Measurements from ENCODE around the gene NT5C2. TPM values are rescaled to one million over a fixed set of nuclear protein-coding genes. Genes with fewer than 3 reads are reported as not detected.

Gene NT5C2
- total RNA-seq, 1 experiment from 2014 or later, result 40.0 TPM

DNA sequence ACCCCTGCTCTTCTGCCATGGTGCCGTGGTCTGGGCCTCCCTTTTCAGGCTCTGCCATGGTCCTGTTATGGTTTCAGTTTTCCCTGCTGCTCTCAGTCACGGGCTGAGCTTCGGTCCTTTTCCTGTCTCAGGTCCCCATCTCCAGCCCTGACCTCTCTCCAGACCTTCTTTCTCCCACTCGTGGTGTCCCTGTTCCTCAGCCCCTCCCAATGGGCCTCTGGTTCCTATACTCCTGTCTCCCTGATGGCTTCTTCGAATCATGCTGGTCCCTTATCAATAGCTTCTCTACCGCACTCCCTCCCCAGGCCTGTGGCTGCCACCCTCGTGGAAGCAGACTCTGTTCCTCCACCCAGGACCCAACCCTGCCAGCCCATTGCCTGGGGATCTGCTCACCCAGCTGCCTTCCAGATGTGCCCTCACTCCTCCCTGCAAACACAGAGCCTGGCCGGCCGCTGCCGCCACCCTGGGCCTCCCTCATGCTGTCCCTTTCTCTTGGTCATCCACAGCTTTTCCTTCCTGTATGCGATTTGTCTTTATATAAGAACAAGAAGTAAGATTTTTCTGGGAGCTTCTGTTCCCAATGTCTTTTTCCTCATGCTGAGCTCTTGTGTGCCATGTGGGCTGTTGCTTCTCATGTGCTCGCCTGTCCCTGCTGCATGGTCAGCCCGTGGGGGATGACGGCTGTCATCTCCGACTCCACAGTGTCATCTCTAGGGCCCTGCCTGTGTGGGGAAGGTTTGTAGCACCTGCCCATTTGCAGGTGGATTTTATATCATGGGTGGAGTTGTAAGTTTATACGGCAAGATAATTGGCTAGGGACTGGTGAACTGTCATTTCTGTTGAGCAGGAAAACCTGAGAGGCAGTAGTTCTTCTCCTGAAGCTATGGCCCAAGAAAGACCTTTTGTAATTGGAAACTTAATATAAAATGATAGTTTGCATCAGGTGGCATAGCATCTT is 126.7 kb downstream of the NT5C2 start:
- no peak for DNase-seq (ENCODE audit: low read depth)

DNA sequence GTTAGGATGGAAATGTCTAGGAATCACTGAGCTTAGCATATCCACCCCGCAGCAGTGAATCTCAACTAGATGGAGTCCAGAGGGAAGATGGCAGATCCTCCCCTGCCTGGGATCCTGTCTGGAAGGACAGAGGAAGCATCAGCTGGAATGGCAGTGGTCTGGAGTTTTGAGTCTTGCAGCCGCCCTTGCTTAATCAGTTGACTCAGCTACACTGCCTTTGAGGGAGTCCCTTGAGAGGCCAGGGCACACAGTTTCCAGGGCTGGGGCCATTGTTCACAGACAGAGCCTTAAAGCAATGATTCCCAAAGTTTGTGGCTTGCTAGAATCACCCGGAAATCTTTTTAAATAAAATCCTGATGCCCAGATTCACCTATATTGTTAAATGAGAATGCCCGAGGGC is 128.1 kb downstream of the NT5C2 start:
- DNase-seq (ENCODE audit: low read depth), result no peak

DNA sequence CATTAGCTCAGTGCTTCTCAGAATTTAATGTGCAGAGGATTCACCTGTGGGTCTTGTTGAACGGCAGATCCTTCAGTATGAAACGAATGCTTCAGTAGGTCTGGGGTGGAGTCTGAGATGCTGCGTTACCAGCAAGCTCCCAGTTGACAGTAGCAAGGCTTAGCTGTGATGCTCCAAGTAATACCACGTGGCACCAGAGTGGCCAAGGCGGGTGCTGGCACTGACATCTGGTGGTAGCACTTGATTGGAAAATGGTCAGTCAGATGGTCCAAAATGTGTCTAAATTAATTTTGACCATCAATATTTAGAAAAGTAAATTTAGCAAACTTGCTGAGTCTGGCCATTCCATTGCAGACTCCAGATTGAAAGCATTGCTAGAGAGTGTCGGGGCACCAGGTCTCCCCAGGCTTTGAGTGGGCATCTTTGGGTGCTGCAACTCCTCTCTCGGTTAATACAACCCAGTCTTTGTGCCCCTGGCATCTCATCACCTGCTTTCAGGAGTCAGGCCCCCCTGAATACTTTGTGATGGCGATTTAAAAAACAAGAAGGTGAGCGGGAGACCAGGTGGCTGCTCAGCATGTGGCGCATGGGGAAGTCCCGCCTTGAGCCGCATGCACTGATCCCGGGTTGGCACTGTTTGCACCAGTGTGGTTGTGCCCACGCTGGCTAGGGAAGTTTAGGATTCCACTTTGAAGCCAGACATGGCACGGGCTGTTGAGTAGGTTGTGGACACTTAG is 130.1 kb downstream of the NT5C2 start:
- DNase-seq (ENCODE audit: low read depth), result peak; percentile 42

DNA sequence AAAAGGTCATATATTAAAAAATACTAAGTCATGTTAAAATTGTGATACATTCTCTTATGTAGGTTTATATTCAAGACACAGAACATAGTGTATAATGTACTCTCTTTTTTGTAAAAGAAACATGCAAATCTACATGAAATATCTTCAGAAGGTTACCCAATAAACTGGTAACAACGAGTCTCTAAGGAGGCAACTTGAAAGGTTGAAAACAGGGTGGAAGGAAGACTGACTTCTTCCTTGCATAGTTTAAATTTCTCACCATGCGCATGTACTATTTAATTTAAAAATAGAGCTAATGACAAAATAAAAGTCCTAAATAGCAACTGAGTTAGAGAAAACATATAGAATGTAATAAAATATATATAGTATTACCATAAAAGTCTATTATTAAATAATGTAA is 132.5 kb downstream of the NT5C2 start:
- no peak for DNase-seq (ENCODE audit: low read depth)

DNA sequence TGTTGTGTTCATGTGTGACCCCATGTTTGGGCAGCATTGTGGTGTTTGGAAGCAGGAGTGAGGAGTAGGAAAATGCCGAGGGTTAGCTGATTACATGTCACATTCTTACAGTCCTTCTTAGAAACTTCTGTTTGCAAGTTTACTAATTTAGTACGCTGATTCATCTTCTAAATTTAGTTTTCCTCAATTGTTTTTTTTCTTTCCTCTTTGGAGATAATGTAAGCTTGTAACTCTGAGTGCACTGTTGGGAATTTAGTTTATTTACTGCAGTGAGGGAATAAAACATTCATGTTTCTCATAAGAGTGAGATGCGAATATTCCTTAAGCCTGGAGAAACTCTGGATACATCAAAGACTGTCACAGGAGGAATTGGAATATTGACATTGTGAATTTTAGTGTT is 135.0 kb downstream of the NT5C2 start:
- DNase-seq (ENCODE audit: low read depth), result no peak

DNA sequence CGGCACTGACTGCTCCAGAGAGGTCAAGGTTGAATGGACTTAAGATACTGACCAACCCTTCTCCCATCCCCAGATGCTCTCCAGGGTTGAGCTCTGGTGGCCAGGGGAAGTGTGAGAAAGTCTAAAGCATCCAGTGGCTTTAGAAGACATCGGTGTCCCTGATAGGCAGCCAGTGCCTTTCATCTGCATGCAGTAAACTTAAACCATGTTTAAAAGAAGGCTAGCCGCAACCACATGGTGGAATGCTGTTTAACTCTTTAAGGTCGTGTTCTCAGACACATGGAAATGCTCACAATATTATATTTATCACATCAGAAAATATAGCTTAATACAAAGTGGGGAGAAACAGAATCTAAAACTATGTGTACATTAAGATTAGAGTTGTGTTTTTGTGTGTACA is 138.0 kb downstream of the NT5C2 start:
- DNase-seq (ENCODE audit: low read depth), result no peak

DNA sequence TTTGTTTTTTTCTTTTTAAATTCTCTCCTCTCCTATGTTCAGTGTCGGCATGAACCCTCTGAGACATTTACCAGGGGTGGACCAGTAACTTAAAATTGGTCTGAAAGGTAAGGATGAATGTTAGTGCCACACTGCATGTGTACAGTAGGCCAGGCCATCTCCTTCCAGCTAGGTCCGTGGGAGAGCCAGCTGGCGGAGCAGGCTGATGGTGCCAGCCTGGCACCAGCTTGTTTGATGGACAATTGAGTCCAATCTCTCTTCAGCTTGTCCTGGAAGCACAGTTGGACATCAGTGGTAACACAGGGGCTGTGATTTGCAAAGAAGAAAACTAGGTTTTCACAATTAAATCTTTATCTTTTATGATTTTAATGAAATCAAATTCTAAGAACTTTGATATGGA is 138.5 kb downstream of the NT5C2 start:
- DNase-seq (ENCODE audit: low read depth), result no peak

DNA sequence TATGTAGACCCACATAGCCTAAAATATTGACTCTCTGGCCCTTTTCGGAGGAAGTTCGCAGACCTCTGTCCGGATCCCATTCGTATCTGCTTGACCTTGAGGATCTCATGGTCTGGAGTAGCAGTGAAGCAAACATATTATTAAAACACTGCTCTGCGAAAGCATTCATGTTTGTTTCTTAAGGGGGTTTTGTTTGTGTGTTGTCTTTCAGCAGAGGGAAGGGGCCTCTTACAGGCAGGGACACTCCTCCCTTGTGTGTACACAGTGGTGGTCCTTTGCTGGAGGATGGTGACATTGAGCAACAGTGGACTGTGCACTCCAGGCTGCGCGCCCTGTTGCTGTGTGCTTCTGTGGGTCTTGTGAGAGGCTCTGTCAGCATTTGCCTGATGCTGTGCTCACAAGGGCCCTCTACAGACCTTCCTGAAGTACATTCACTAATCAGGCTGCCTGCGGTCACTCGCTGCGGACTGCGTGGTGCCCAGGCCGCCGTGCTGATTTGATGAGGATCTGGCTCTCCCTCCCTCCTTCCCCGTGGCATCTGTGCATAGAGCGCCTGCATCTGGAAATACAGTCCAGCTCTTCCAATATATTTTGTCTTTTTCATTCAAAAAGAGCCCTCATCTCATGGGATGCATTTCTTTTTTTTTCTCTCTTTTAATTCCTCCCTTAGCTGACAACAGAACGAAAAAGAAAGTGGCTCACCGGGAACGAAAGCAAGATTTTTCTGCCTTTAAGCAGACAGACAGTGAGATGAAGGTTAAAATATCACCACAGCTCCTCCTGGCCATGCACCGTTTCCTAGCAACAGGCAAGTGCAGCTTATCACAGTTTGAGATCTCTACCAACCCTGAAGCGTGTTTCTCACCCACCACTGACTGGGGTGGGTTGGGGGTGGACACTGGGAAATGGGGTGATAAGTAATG is 139.2 kb downstream of the NT5C2 start:
- no peak for DNase-seq (ENCODE audit: low read depth)

DNA sequence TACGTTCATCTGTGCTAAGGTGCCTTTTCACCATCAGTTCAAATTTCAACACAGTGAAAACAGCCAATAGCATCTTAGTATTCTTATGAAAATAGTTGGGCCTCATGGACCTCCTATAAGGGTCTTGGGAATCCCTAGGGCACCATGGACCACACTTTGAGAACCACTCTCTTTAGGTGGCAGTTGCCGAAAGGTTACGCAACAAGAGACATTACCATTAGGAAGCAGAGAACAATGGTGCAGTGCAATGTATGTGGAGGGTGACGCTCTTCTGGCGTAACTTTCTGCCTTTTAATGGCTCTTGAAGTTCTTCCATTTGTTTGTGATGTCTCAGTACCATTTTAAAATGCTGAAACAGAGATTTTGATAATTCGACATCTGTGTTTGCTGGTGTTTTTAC is 143.8 kb downstream of the NT5C2 start:
- DNase-seq (ENCODE audit: low read depth), result no peak

DNA sequence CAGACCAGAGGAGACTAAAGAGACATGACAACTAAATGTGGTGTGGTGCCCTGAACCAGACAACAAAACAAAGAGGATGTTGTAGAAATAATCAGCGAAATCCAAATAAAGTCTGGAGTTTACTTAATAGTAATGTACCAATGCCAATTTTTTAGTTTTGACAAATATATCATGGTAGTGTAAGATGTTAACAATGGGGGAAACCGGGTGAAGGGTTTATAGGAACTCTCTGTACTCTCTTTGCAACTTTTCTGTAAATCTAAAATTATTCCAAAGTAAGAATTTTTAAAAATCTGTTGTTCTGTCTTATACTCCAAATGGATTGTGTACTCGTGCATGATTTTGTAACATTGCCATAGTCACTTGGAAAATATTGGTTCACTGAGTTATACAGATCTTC is 145.7 kb downstream of the NT5C2 start:
- DNase-seq (ENCODE audit: low read depth), result no peak

DNA sequence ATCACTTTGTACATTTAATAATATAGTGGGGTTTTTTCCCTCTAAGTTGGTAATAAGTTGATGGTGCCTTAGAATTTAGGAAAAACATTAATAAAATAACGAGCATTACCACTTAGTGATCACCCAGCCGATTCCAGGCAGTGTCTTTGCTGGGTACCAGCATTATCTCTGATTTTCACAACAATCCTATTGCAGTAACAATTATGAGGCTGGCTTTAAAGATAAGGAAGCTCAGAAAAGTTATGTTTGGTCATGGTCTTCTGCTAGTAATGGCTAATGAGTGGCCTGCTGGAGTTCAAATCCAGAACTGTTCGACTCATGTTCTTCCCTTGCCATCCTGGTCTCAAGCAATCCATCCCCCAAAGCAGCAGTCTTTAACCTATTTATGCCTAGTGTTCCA is 147.1 kb downstream of the NT5C2 start:
- no peak for DNase-seq (ENCODE audit: low read depth)

DNA sequence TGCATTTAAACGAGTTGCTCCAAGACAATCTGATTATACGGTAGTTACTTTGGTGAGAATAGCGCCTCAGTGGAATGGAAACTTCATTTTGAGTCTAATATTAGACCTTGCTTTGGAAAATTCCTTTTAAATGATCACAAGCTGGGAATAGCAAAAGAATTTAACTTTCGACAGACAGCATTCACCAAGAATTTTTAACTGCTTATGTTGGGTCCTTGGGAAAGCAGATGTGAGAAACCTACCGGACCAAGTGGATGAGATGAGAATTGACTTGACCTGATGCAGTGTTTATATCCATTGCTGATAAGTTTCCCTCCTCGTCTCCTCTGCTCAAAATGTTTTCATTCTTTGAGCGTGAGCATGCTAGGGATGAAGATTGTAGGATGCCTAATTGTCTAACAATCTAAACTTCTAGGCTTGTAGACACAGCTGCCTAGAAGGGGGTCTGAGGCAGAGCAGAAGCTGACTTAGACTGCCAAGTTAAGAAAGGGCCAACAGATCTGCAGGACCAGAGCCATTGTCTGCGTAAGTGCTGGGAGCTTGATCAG is 148.1 kb downstream of the NT5C2 start:
- DNase-seq (ENCODE audit: low read depth), result no peak

DNA sequence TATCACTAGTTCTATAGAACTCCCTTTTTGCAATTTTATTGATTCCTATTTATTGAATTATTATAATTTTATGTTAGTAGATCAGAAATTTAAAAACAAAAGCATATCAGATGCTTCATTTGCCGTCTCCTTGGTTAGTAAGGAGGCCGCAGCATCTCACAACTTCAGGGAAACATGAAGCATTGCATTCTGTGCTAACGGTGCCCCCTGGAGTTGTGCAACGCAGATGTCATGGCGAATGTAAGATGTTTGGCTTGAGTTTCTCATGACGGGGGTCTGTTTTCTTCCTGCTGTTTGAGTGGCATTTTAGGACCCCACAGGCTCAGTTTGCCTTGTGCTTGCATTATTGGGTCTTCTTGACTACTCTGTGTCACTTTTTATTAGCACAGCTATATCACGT is 150.2 kb downstream of the NT5C2 start:
- DNase-seq (ENCODE audit: low read depth), result no peak

DNA sequence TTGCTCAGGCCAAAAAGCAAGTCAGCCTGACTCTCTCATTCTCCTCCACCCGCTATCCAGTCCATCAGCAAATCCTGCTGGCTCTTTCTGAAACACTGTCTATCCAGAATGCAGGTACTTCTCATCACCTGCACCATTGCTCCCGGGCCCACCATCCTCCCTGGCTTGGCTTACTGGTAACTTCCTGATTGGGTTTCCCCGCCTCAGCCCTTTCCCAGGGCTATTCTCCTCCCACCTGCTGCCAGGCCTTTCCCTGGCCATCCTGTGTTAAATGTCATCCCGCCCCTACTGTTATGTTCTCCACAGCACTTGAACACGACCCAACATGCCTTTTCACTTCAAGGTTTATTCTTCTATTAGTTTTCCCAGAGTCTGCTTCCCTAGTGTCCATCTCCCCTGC is 150.9 kb downstream of the NT5C2 start:
- no peak for DNase-seq (ENCODE audit: low read depth)

DNA sequence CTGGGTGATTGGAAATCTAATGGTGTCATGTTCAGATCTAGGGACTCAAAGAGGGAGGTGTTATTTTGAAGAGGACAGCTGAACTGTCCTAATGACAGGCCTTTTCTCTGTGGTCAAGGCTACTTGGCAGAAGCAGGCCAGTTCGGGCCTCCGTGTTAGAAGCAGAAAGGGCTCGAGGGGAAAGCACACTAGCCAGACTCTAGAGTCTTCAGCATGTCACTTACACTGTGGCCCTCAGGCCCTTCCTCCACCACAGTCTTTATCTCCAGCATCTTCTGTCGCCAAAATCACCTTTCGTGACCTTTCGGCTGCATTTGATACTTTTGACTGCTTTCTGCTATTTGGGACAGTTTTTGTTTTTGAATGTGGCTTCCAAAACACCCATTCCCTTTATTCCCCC is 151.7 kb downstream of the NT5C2 start:
- no peak for DNase-seq (ENCODE audit: low read depth)

DNA sequence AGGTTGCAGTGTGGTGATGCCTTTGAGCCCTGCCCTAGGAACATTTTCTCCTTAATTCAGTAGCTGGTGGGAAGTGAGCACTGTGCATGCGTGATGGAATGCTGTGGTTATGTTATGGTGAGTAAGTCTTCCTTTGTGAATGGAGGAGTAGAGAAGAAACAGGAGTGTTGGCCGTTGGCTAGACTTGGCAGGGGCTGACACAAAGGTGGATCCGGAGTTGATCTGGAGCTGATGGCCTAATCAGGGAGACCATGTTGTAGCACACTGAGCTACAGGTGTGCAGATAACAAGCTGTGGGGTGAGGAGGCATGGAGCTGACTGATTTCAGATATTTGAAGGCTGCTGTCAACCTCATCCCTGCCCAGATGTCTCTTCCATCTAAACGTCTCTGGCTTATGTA is 152.7 kb downstream of the NT5C2 start:
- DNase-seq (ENCODE audit: low read depth), result peak; percentile 81

DNA sequence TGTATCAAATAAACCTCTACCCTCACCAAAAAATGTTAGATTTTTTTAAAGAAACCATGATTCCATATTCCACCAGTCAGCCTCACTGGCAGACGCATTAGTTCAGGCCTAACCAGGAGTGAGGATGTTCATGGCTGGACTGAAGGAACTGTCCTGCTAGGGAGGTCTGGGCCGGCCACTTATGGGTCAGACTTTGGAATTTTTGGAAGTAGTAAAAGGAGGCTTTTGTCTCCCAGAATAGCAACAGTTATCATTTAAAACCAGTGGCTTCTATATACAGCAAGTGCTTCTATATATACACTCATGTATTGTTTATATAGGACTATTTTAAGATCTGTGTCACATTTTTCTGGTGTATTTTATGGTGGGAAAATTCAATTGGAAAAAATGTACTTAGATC is 154.5 kb downstream of the NT5C2 start:
- DNase-seq (ENCODE audit: low read depth), result no peak
